HG03558 (cell line): ENCODE results near the gene IGFBP7.

Experiments
- ATAC-seq: cut with Tn5 transposase; IDR thresholded peaks from one replicate; pipeline ENCODE4 v1.9.1; 2021; ENCODE audit warnings: moderate number of reproducible peaks; ENCODE audit not compliant: unreplicated experiment; ENCODE audit errors: extremely low read depth

IGFBP7 gene

DNA sequence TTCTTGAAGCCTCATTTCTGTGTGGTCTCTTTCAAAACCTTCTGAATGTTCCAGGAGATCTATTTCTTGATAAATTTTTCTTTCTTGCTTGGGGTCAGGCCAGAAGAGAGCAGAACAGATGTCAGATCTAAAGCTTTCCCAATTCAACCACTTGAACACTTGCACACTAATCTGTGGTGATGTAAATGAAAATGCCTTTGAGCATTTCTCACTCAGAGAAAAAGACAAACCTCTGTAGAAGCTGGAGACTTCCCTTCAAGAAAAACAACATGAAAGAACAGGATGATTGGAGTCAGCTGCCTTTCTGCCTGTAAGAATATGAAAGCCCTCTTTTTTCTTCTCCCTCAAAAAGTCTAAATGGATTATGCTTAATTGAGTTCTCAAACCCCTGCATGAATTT lies 11.2 kb downstream of the IGFBP7 start:
- ATAC-seq: no peak

- ATAC-seq: no peak
Measured at GRCh38 chr4:57098415-57098814, 11.8 kb downstream of the IGFBP7 start.

- no peak for ATAC-seq
Measured at GRCh38 chr4:57097711-57098110, 12.5 kb downstream of the IGFBP7 start.

DNA sequence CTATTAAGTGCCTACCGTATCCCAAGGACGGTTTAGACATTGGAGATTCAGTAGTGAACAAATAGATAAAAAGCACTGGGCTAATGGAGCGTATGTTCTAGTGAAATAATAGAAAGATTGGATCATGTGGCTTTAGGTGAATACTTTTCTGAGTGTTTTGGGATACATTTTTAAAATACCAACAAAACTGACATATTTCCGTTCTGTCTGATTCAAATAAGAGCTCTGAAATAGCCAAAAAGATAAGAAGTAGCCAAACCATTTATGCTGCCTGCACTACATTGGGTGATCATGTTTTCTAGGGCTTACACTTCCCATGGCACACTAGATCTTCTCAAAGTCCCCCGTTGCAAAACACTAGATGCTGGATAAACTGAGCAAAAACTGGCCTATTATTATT lies 14.2 kb downstream of the IGFBP7 start:
- ATAC-seq: no peak

DNA sequence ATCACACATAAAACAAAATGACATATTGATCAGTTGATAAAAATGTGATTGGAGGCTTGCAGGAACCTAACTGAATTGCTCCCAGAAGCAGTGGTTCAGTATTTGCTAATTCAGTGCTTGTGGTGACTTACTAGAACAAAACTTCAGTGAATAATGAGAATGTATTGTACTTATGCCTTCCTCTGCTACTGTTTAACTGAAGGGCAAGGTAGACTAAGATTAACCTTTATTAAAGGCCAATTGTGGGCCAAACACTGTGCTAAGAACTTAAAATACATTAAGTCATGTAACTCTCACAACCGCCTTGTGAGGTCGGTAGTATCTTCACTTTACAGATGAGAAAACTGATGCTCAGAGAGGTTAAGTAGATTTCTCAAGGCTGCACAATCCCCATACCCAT lies 14.9 kb downstream of the IGFBP7 start:
- no peak for ATAC-seq

GRCh38 chr4:57094832-57095223 lies 15.4 kb downstream of the IGFBP7 start:
- ATAC-seq: no peak

DNA sequence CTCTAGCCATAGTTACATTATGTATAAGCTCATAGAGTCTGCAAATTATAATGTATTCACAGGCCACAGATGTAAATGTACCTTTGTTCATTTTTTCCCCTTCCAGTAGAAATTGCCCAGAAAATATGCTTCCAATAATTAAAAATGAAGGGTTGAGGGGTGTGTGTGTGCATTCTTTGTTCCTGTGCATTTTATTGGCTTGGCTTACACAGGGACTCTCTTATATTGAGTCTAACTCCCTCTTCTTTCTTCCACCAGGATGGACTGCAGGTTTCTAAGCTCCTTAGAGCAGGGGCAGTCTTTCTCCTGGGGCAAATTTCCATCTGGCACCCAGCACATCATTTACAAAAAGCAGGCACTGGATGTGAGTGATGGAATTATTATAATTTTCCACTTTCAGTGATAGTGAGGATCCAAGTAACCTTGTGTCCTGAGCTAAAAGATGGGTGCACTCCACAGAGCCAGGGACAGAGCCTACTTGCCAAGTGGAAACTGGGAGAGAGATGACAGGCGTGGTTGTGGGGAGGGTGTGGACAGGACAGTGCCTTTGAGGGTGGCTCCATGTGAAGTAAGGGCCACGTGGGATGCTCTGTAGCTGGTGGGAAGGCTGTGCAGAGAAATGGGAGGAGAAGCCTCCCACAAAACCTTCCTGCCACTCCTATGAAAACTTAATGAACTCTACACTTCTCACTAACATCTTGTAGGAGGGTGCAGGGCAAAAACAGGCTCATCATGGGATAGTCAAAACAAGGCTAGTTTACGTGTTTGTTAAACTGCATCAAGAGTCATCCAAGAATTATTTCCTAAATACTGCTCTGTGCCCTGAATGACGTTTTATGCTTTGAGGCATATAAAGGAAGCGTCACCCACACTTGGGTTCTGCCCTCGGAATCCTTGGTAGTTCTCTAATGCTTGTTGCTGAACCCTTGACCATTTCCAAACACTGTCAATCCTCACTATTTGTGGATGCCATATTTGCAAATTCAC lies 16.0 kb downstream of the IGFBP7 start:
- ATAC-seq: no peak

- peak; percentile 72 for ATAC-seq
Measured at GRCh38 chr4:57091657-57092162, 18.5 kb downstream of the IGFBP7 start.

DNA sequence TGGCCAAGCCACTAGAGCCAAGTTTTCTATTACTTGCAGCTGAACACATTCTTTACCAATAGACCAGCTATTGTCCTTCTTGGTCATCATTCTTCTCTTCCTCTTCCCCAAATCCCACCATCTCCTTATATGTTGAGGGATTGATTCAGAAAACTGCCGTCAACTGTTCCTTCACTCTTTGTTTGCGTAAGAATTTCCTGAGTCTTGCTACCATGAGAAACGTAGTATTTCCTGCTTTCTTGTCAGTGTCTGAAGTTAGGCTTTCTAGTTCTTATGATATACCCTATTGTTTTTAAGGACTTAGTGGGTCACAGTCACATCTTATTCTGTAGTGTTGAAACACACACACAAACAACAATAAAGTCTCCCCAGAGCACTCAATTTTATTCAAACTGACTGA lies 20.1 kb downstream of the IGFBP7 start:
- no peak for ATAC-seq

DNA sequence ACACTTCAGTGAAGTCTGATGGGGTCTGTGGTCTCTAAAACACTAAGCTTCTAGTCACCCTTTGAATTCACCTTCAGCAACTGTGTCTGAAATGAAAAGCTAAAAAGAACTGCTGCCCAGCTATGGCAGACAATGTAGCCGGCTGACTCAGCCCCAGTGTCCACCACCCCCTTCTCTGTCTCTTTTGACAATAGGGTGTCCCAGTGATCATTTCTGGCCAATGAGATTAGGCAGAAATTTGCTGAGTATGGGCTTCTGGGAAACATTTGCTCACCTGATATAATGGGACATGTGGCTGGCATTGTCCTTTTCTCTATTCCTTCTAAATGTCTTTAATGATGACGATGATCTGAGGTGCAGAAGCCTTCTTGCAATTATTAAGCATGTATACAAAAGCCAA lies 20.6 kb downstream of the IGFBP7 start:
- ATAC-seq: no peak

GRCh38 chr4:57086031-57086723 lies 24.0 kb downstream of the IGFBP7 start:
- no peak for ATAC-seq

GRCh38 chr4:57085278-57085677 lies 24.9 kb downstream of the IGFBP7 start:
- ATAC-seq: no peak

- no peak for ATAC-seq
Measured at GRCh38 chr4:57084360-57084759, 25.8 kb downstream of the IGFBP7 start.

DNA sequence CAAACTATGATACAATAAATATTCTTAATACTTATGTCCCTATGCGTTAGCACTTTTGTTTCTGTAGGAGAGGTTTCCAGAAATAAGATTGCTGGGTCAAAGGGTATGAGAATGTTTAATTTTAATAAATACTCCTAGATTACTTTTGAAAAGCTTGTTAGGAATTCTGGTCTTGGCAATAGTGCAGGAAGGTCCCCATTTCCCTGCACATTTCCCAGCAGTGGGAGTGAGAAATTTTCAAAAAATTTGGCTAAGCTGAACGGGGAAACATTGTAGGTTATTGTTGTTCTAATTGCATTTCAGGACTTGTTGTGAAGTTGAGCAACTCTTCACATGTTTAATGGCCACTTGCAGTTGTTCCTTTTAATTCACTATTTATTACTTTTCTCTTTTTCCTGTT lies 27.1 kb downstream of the IGFBP7 start:
- ATAC-seq: no peak

DNA sequence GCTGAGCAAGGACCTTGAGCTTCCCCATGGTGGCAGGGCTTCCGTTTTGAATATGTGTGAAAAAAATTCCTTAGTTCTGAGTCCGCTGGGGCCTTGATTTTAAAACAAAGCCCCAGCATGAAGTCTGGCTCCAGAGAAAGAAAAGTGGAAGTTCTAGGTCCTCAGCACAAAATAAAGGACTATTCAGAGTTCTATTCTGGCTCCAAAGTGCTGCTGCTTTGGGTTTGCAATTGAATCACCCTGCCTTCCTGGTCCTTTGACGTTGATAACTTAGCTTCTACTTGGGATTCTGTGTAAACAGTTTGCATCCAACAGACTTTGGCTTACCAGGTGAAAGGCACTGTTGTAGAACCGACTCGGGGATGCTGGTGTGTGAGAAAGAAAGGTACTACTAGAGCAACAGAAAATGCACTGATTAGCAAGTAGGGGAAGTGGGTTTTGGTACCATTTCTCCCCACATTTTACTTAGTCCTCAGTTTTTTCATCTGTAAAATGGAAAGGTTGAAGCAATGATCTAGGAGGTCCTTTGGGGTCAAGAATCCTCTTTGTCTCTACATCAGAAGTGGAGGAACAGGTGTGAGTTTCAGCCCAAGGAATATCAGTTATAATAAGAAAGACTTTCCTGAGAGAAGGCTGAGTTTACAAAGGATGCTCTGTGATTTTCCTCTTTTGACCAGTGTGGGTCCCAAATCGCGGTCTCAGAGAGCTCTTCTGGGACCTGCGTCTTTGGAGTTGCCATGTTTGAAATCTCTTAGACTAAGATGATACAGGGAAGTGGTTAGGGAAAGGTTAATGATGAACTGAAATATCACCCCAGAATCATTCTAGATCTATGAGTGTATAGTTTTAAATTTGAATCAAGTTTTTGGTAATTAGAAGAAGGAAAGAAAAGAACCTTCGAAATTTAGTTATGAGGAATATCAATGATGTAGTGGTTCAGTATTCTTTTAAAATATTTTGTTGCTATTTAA lies 28.2 kb downstream of the IGFBP7 start:
- no peak for ATAC-seq

DNA sequence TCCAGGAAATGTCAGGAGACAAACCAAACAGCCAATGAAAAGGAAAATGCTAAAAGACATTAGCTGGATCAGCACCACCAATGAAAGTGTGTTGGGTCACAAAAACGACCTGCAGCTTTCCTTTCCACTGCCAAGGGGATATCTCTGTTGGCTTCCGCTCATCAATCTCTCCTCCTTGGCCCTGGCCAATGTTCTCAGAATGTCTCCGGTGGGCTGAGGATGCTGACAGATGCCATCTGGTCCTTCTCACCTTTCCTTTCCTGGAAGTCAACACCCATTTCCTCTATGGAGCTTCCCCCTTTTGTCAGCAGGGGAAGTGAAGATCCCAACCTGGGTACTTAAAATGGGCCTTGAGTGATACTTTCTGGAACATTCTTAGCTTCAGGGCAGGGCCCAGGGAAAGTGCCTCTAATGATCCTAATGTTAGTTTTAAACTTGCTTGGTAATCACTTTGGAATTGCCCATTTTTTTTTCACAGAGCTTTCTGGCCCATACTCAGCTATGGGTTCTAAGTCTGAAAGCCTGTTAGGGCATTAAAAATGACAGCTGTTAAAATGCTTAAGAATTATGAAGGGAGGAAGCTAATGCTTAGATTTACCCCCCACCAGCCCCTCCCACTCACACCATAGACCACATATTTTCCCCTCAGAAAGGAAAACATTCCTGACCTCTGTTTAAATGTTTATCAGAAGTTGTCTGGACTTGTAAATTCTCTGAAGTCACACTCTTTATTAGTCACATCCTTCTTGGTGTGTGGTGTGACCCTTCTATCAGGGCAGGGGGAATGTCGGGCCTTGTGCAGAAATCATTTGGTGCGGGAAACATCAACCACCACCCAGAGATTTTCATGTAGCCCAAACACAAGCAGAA lies 29.2 kb downstream of the IGFBP7 start:
- ATAC-seq: no peak

DNA sequence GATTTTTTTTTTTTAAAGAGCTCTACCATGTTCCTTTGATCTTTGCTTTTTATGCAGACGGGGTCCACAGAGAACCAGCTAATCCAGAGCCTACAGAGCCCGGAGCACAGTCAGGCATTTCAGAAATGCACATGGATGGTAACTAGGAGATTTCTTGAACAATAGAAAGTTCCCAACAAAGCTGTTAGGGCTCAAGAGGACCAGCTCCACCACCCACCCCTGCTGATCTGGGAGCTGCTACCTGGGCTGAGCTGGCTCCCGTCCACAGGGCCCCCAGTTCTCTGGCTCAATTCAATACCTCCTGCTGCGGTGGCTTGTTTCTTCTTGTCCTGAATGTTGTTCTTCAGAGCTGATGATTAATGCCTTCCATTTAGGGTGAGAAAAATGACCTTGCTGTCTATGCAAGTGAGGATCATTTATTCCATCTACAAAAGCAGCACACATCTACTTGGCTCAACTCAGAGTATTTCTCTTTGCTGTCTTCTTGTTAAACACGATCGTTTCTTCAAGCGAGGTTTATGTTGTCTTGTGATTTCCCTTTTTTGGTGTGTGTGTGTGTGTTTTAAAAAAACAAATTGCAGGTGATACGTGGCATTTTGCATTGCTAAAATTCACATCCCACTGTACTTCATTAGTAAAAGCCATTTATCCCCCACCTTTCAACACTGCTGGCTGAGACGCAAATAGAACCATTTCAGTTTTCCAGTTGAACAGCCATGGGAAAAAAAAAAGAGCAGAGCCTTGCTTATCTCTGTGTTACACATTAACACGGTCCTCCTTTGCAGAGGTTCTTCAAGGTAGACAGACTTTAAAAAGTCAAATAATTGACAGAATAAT lies 31.3 kb downstream of the IGFBP7 start:
- ATAC-seq: no peak

DNA sequence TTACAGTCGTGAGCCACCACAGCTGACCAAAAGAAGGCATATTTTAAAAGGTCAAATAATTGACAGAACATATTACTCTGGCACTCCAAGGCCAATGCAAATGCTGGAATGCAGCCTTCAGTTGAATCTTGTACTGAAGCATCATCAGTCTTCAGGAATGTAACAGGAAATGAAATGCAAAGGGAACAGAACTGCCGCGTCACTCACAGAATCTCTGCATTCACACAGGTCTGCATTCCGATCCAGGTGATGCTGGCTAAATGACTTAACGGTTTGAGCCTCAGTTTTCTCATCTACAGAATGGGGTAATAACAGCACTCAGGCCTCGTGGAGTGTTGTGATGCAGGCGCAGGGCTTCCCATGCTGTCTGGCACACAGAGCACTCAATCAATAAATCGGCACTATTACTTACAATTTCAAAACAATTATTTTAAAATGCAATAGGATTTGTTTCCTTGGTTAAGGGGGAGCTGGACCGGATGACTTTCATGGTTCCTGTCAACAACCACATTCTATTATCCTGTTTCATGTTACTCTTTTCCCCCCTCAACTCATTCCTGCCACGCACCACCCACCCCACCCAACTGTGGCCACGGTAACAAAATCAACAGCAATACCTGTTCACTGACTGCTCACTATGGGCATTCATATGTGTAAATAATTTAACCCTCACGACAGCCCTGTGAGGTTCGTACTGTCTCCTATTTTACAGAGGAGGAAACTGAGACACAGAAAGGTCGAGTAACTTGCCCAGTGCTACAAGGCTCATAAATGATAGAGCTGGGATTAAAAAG lies 32.4 kb downstream of the IGFBP7 start:
- no peak for ATAC-seq
